ENCODE results near the gene ODAD3.

DNA sequence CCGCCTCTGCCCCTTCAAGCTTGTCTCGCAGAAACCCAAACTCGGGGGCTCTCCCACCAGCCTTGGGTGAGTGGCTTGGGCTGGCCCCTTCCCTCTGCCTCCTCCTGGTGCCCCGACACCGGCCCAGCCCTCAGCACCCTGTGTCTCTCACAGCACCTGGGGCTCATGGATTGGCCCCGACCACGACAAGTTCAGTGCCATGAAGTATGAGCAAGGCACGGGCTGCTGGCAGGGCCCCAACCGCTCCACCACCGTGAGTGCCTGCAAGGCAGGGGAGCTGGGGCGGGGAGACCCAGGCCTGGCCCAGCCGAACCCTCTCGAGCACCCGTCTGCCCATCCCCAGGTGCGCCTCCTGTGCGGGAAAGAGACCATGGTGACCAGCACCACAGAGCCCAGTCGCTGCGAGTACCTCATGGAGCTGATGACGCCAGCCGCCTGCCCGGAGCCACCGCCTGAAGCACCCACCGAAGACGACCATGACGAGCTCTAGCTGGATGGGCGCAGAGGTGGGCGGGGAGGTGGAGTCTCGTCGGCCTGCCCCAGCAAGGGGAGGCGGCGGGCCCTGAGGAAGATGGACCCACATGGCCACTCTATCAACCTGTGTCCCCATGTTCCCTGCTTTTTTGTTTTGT, 14.1 kb upstream of the ODAD3 start:
- TF ChIP-seq POLR2A (IDR thresholded peaks at IDR 0.05), result no peak
- no peak for TF ChIP-seq CTCF (IDR thresholded peaks at IDR 0.05 in 4 of 5, conservative IDR thresholded peaks at IDR 0.05 in 1 of 5)

Measured in gastrocnemius medialis (tissue), 4 donors.